Measurements from ENCODE around the gene PALLD.

- TF ChIP-seq CTCF (IDR thresholded peaks at IDR 0.05) (no peak), POLR2A (IDR thresholded peaks at IDR 0.05) (no peak), EP300 (IDR thresholded peaks at IDR 0.05) (no peak), POLR2AphosphoS5 (IDR thresholded peaks at IDR 0.05) (no peak)
Observed at GRCh38 chr4:168842186-168842585, 345.3 kb downstream of the PALLD start.

All from gastroesophageal sphincter (tissue), 3 donors.